Dermis microvascular lymphatic vessel endothelial cell (primary cell): ENCODE measurements around the gene GALNS. TPM values are rescaled to one million over a fixed set of nuclear protein-coding genes. Genes with fewer than 3 reads are reported as not detected.
A peak's percentile ranks its signal among the peaks of the same experiment; 100 is the strongest.

Experiments
- DNase-seq, 2 donors: peaks; one replicate each; pipeline versions ENCODE4 v3.0.0 to v3.0.0-alpha.2; 2010; ENCODE audit warnings: low read depth in 2 of 2
- total RNA-seq: library from RNA; depleted of rRNA; stranded (reverse); fragments of >200 nt; gene quantifications from 2 replicates; pipeline ENCODE4 v1.2.1, GENCODE V29; 2014

GALNS gene
- total RNA-seq, 1 donor from 2014 or later, result 7.2 TPM

DNA sequence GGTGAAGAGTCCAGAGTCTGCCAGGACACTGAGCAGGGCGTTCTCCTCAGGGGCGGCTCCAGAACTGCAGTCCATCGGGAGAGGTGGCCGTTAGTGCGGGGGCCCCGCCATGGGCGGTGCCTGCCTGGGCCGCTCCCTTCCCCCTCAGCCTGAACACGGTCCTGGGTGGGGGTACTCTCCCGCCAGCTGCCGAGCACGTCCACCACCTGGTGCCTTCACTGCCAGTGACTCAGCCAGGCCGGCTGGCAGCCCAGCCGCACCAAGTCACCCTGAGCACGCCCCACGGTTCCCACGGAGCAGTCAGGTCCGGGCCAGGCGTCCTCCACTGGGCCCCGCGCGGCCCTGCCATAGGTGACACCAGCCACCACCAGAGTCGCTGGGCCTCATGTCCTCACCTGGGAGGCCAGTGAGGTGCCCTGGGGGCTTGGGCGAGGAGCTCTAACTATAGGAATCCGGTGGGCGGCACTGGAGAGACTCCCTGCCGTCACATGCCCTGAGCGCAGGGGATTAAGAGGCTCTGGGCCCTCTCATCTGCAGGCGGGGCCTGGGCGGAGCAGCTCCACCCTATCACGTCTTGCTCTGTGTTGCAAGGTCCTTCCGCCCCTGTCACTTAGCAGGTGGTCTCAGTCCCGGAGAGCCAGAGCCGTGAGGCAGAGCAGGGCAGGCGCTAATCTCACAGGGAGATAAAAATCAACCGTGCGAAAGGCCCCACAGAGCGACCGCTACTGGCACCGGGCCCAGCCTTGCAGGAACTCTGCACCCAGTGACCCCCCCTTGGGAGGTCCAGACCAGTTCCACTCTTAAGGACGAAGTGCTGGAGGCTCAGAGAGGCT, 86.1 kb downstream of the GALNS start:
- peak in 1 of 2 donors; percentile 70 for DNase-seq

DNA sequence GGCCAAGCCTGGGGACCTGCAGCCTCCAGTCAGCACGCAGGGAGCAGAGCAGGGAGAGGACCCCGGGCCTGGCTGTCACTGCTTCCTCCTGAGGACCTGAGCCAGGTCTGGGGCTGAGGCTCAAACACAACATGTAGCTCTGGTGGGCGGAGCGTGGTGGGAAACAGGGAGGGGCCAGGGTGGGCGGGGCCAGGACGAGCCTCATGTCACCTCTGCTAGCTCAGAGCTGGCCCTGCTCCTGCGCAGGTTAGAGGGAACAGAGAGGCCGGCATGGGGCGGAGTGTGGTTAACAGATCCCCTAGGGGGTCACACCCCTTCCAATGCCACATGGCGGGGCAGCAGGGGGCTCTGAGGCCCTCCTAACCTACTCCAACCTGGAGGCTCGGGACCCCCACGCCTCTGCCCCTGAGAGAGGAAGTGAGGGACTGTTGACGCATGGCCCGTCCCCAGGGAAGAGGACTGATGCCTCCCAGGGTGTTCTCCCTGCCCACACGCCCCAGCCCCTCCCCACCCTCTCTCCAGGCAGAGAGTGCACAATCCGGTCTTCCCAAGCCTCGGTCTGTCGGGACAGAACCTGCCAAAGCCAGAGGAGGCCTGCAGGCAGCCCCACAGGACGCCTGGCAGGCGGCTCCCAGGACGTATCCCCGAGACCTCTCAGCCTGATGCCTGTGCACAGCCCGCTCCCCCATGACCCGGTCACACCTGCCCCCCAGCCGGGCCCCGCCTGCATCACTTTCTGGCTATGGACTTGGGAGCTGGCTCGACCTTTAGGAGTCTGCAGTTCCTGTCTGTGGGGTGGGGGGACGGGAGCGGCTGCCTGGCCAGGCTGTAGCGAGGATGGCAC, 86.9 kb downstream of the GALNS start:
- peak in 1 of 2 donors; percentile 69 for DNase-seq

DNA sequence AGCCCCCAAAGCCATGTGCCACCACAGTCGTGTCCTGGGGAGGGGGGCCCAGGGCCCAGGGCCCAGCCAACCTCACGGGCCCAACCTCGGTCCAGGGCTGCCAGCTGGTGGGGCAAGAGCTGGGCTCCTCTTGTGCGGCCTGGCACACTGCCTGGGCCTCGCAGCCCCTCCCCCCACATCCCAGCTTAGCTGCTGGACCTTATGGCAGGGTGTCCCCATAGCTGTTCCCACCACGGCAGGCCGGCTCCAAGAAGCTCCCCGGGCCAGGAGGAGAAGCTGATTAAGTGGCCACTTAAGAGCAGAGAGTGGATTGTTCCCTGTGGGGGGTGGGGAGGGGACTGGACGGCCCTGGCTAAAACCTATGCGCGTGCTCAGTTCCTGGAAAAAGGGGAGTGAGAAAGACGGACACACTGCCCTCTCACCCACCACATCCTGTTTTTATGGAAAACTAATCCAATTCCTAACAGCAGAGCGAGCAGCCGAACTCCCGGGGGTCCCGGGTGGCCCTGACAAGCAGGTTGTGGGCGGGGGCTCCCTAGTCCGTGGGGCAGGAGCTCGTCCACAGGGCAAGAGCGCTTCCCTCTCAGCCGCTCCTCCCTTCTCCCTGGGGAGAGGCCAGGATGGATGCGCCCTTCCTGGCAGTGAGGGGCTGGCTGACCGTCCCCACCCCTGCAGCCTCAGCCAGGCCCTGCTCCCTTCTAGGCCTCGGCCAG, 88.5 kb downstream of the GALNS start:
- peak; percentile 77 to 93 for DNase-seq

DNA sequence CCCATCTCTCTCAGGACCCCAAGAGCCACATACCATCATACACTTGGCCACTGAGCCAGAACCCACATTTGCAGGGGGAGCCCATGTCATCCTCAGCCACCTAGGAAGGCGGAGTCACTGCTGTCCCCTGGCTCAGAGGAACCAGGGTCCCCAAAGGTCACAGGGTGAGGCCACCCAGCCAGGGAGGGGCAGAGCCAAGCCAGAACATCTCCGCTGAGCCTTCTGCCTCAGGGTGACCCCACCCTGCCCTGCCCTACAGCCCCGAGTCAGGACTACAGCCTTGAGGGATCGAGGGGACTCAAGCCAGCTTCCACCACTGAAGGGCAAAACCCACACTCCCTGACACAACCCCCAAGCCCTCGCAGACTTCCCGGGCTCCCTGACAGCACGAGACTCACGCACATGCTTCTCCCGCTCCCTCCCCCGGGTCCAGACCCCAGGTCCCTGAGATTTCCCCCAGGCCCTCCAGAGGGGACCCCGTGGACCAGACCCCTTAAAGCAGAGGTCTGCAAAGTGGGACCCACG, 89.1 kb downstream of the GALNS start:
- DNase-seq, result no peak

DNA sequence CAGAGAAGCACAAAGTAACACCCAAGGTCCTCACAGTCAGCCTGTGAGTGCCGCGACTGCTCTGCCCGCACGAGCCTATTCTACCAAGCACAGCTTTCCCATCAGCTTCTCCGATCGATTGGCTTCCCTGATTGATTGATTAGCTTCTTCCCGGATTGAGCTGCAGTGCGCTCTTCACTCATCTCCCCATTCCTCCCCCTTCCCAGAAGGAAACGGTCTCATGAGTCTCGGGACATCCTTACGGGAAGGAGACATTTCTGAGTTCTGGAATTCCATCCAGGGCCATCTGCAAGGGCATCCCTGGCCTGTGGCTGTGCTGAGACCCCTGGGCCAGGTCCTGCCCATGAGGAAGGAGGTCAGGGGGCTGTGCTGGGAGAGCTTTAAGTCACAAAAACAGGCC, 89.8 kb downstream of the GALNS start:
- no peak for DNase-seq

DNA sequence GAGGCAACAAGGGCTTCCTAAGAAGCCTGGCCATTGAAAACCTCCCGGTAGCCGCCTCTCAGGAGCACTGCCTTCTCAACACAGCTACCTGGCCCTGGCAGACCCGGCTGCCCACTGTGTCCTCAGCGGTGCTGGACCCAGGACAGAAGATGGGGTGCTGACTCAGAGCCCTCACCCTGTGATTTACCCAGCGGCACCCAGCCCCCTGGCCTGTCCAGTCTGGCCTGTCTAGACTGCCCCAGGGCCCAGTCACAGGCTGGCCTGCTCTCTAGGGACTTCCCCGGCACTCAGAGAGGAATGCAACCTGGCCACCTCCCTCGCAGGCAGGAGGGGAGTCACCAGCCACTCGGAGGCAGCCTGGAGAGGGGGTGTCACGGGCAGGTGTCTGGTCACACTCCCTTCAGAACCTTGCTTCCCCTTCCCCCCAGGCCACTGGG, 91.8 kb downstream of the GALNS start:
- DNase-seq, result peak in 1 of 2 donors; percentile 52

DNA sequence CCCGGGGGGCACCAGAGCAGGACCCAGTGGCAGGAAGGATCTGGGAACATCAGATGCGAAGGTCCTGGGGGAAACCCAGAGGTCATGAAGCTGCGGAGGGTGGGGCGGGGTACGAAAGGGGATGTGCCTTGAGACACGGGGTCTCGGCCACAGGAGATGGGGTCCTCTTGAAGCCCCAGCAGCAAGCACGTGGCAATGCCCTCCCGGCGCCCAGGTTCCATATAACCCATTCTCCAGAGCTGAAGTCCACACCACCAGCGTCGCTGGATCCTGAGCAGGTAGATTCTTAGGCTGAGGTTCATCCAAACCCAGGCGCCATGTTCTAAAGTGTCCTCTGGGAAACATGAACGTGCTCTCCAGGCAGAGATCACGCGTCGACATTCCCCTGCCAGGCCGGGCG, 92.7 kb downstream of the GALNS start:
- no peak for DNase-seq

Other genes with a start within 250 kb of the GALNS start
- not detected in 2 replicates for gene IL17C, start 218.4 kb downstream of the GALNS start, total RNA-seq
- 336 and 456 TPM in 2 replicates for gene CYBA, start 205.9 kb downstream of the GALNS start, total RNA-seq
- gene MVD, start 193.9 kb downstream of the GALNS start, total RNA-seq, result 47.5 and 59.7 TPM in 2 replicates
- 0.13 and 0.25 TPM in 2 replicates for gene SNAI3, start 170.4 kb downstream of the GALNS start, total RNA-seq
- 9.1 and 13.0 TPM in 2 replicates for gene RNF166, start 150.5 kb downstream of the GALNS start, total RNA-seq
- 10.8 and 12.8 TPM in 2 replicates for gene CTU2, start 150.4 kb downstream of the GALNS start, total RNA-seq
- gene PIEZO1, start 71.7 kb downstream of the GALNS start, total RNA-seq, result 238 and 422 TPM in 2 replicates
- 4.3 and 5.1 TPM in 2 replicates for gene CDT1, start 53.2 kb downstream of the GALNS start, total RNA-seq
- gene APRT, start 45.0 kb downstream of the GALNS start, total RNA-seq, result 105 and 128 TPM in 2 replicates
- 48.1 and 51.5 TPM in 2 replicates for gene TRAPPC2L, start 180 bp upstream of the GALNS start, total RNA-seq
- not detected in 2 replicates for gene PABPN1L, start 9.7 kb upstream of the GALNS start, total RNA-seq
- under 0.01 TPM in 1 of 2 replicates, not detected in the other for gene CBFA2T3, start 120.3 kb upstream of the GALNS start, total RNA-seq
- 18.6 and 19.1 TPM in 2 replicates for gene ACSF3, start 236.9 kb upstream of the GALNS start, total RNA-seq